ENCODE data around the gene ARHGAP45.
"Not testable (repeated sequence)": the region's sequence is repeated elsewhere in the genome, so short reads cannot be mapped to it uniquely, and the experiment has no call there.

ARHGAP45 gene

GRCh38 chr19:1112268-1113029, 45.5 kb downstream of the ARHGAP45 start:
- H3K27ac ChIP-seq (ENCODE audit: low read depth, low read length): no peak overlapping the region
- 85% methylated on average over 71 of the region's 71 CpGs for WGBS
- no peak overlapping the region for H3K9ac ChIP-seq (ENCODE audit: low read depth, low read length)
- no peaks in the 10 kb centered on the region for H3K9me3 ChIP-seq (ENCODE audit: insufficient read depth, low read depth, low read length)
- peaks cover 4% of the 10 kb centered on the region; the same call in 1 of the 2 replicates for H3K4me1 ChIP-seq (ENCODE audit: insufficient read depth, low read length)
- H3K4me3 ChIP-seq (ENCODE audit: low read length): no peak overlapping the region
- no peaks in the 10 kb centered on the region for H3K27me3 ChIP-seq (ENCODE audit: insufficient read depth, low read length)
- peaks cover 18% of the 10 kb centered on the region; the same call in 1 of the 2 replicates for H3K36me3 ChIP-seq (ENCODE audit: insufficient read depth, low read length)

GRCh38 chr19:1113030-1113985, 46.3 kb downstream of the ARHGAP45 start:
- Histone ChIP-seq H3K4me1 (ENCODE audit: insufficient read depth, low read length) (peaks cover 4% of the 10 kb centered on the region; the same call in 1 of the 2 replicates), H3K9me3 (ENCODE audit: insufficient read depth, low read depth, low read length) (no peaks in the 10 kb centered on the region), H3K36me3 (ENCODE audit: insufficient read depth, low read length) (peaks cover 23% of the 10 kb centered on the region), H3K27ac (ENCODE audit: low read depth, low read length) (peak overlapping the region; percentile 67; the same call in 1 of the 2 replicates), H3K4me3 (ENCODE audit: low read length) (no peak overlapping the region), H3K9ac (ENCODE audit: low read depth, low read length) (peak overlapping the region; percentile 39; the same call in 1 of the 2 replicates), H3K27me3 (ENCODE audit: insufficient read depth, low read length) (no peaks in the 10 kb centered on the region)
- WGBS: 53% methylated on average over 44 of the region's 44 CpGs

DNA sequence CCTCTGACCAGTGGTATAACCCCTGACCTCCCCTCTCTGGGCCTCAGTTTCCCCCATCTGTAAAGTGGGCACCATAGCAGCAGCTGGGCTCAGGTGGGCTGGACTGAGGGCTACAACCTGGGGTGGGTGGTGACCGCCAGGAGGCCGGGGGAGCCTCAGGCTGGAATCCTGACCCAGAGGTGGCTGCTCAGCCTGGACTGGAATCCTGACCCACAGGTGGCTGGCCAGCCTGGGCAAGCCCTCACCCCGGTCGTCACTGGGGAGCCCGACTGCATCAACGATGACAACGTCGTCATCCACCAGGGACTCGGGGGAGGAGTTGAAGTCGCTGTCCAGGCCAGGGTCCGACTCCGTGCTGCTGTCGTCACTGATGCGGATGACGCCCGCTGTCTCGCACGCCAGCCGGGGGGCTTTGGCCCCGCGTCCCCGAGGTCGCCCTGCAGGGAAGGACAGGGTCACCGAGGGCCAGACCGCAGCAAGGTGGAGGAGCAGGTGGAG, 47.1 kb downstream of the ARHGAP45 start:
- peaks cover 30% of the 10 kb centered on the region for H3K36me3 ChIP-seq (ENCODE audit: insufficient read depth, low read length)
- no peak overlapping the region for H3K4me3 ChIP-seq (ENCODE audit: low read length)
- no peaks in the 10 kb centered on the region for H3K27me3 ChIP-seq (ENCODE audit: insufficient read depth, low read length)
- WGBS: 94% methylated on average over 25 of the region's 25 CpGs
- H3K9ac ChIP-seq (ENCODE audit: low read depth, low read length): no peak overlapping the region
- peaks cover 4% of the 10 kb centered on the region; the same call in 1 of the 2 replicates for H3K4me1 ChIP-seq (ENCODE audit: insufficient read depth, low read length)
- H3K9me3 ChIP-seq (ENCODE audit: insufficient read depth, low read depth, low read length): no peaks in the 10 kb centered on the region
- H3K27ac ChIP-seq (ENCODE audit: low read depth, low read length): peak overlapping the region; percentile 67; the same call in 1 of the 2 replicates

GRCh38 chr19:1114728-1115127, 47.8 kb downstream of the ARHGAP45 start:
- H3K27ac ChIP-seq (ENCODE audit: low read depth, low read length): not testable (repeated sequence)

GRCh38 chr19:1115646-1116420, 48.9 kb downstream of the ARHGAP45 start:
- H3K9ac ChIP-seq (ENCODE audit: low read depth, low read length): no peak overlapping the region
- WGBS: 94% methylated on average over 35 of the region's 35 CpGs
- no peaks in the 10 kb centered on the region for H3K27me3 ChIP-seq (ENCODE audit: insufficient read depth, low read length)
- peaks cover 40% of the 10 kb centered on the region for H3K36me3 ChIP-seq (ENCODE audit: insufficient read depth, low read length)
- no peak overlapping the region; the same call in 1 of the 2 replicates for H3K27ac ChIP-seq (ENCODE audit: low read depth, low read length)
- H3K4me1 ChIP-seq (ENCODE audit: insufficient read depth, low read length): peaks cover 4% of the 10 kb centered on the region; the same call in 1 of the 2 replicates
- H3K4me3 ChIP-seq (ENCODE audit: low read length): no peak overlapping the region
- H3K9me3 ChIP-seq (ENCODE audit: insufficient read depth, low read depth, low read length): no peaks in the 10 kb centered on the region

More at GRCh38 chr19:1114728-1115127, 47.8 kb downstream of the ARHGAP45 start:
- 95% methylated on average over 9 of the region's 9 CpGs for WGBS
- not testable (repeated sequence) for H3K27me3 ChIP-seq (ENCODE audit: insufficient read depth, low read length); H3K4me1 ChIP-seq (ENCODE audit: insufficient read depth, low read length); H3K4me3 ChIP-seq (ENCODE audit: low read length); H3K9ac ChIP-seq (ENCODE audit: low read depth, low read length); H3K9me3 ChIP-seq (ENCODE audit: insufficient read depth, low read depth, low read length)
- peaks cover 35% of the 10 kb centered on the region for H3K36me3 ChIP-seq (ENCODE audit: insufficient read depth, low read length)

- Histone ChIP-seq H3K4me3 (ENCODE audit: low read length) (no peak overlapping the region), H3K36me3 (ENCODE audit: insufficient read depth, low read length) (peaks cover 50% of the 10 kb centered on the region), H3K27me3 (ENCODE audit: insufficient read depth, low read length) (no peaks in the 10 kb centered on the region), H3K27ac (ENCODE audit: low read depth, low read length) (peak overlapping the region; percentile 18; the same call in 1 of the 2 replicates), H3K9me3 (ENCODE audit: insufficient read depth, low read depth, low read length) (no peaks in the 10 kb centered on the region), H3K9ac (ENCODE audit: low read depth, low read length) (no peak overlapping the region), H3K4me1 (ENCODE audit: insufficient read depth, low read length) (peaks cover 4% of the 10 kb centered on the region; the same call in 1 of the 2 replicates)
- WGBS: 92% methylated on average over 52 of the region's 52 CpGs
Observed at GRCh38 chr19:1116726-1117581, 50.0 kb downstream of the ARHGAP45 start.

DNA sequence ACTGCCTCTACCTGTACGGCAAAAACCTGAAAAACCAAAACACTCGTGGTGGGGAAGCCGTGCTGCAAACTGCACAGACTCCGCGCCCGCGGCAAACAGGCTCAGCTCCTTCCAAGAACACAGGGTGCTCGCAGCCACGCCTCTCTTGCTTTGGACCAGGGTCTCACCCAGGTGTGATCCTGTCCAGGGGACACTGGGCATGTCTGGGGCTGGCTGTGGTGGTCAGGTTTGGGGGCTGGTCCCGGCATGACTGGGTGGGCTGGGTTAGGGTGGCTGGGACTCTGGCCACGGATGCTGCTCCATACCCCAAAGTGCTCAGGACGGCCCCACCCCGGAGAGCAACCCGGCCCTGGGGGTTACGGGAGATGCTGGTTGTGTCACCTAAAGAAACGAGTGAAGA, 50.7 kb downstream of the ARHGAP45 start:
- H3K27me3 ChIP-seq (ENCODE audit: insufficient read depth, low read length): no peaks in the 10 kb centered on the region
- 95% methylated on average over 16 of the region's 16 CpGs for WGBS
- peaks cover 4% of the 10 kb centered on the region; the same call in 1 of the 2 replicates for H3K4me1 ChIP-seq (ENCODE audit: insufficient read depth, low read length)
- no peak overlapping the region for H3K9ac ChIP-seq (ENCODE audit: low read depth, low read length)
- no peak overlapping the region for H3K4me3 ChIP-seq (ENCODE audit: low read length)
- H3K27ac ChIP-seq (ENCODE audit: low read depth, low read length): no peak overlapping the region
- H3K9me3 ChIP-seq (ENCODE audit: insufficient read depth, low read depth, low read length): no peaks in the 10 kb centered on the region
- H3K36me3 ChIP-seq (ENCODE audit: insufficient read depth, low read length): peaks cover 55% of the 10 kb centered on the region

DNA sequence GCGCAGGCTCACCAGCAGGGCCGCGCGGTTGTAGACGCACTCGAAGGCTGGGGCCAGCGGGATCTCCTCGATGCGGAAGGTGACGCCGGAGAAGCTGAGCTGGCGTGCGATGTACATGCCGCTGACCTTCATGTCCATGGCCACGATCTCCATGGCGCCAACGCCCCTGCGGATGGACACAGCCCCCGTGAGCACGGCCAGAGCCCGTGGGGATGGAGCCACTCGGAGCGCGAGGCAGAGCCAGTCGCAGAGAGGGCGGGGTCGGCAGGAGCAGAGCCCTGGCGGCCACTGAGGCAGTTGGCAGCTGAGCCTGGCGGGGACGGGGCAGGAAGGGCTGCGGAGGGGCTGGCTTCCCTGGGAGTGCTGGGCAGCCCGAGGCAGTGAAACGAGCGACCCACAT, 52.0 kb downstream of the ARHGAP45 start:
- no peak overlapping the region for H3K4me3 ChIP-seq (ENCODE audit: low read length)
- no peaks in the 10 kb centered on the region for H3K9me3 ChIP-seq (ENCODE audit: insufficient read depth, low read depth, low read length)
- WGBS: 95% methylated on average over 34 of the region's 34 CpGs
- H3K36me3 ChIP-seq (ENCODE audit: insufficient read depth, low read length): peaks cover 57% of the 10 kb centered on the region
- no peaks in the 10 kb centered on the region for H3K27me3 ChIP-seq (ENCODE audit: insufficient read depth, low read length)
- H3K4me1 ChIP-seq (ENCODE audit: insufficient read depth, low read length): no peaks in the 10 kb centered on the region
- no peak overlapping the region for H3K27ac ChIP-seq (ENCODE audit: low read depth, low read length)
- H3K9ac ChIP-seq (ENCODE audit: low read depth, low read length): no peak overlapping the region

- no peak overlapping the region for H3K27ac ChIP-seq (ENCODE audit: low read depth, low read length)
- no peaks in the 10 kb centered on the region for H3K9me3 ChIP-seq (ENCODE audit: insufficient read depth, low read depth, low read length)
- H3K27me3 ChIP-seq (ENCODE audit: insufficient read depth, low read length): no peaks in the 10 kb centered on the region
- no peak overlapping the region for H3K4me3 ChIP-seq (ENCODE audit: low read length)
- H3K9ac ChIP-seq (ENCODE audit: low read depth, low read length): no peak overlapping the region
- 96% methylated on average over 50 of the region's 50 CpGs for WGBS
- peaks cover 56% of the 10 kb centered on the region for H3K36me3 ChIP-seq (ENCODE audit: insufficient read depth, low read length)
- H3K4me1 ChIP-seq (ENCODE audit: insufficient read depth, low read length): no peaks in the 10 kb centered on the region
Observed at GRCh38 chr19:1119475-1120217, 52.7 kb downstream of the ARHGAP45 start.

Measured in HUES64 (cell line).